GM12873 (cell line): ENCODE results near the gene BRF1.

ENCODE experiments used
- TF ChIP-seq, protein P1 (sequence below): IDR thresholded peaks from 2 replicates; pipeline ENCODE4 v1.5.1; 2012; ENCODE audit warnings: low read depth, mild to moderate bottlenecking, moderate library complexity, low read length, control low read depth; ENCODE audit not compliant: insufficient read depth; ENCODE audit errors: missing control alignments

Gene BRF1

DNA sequence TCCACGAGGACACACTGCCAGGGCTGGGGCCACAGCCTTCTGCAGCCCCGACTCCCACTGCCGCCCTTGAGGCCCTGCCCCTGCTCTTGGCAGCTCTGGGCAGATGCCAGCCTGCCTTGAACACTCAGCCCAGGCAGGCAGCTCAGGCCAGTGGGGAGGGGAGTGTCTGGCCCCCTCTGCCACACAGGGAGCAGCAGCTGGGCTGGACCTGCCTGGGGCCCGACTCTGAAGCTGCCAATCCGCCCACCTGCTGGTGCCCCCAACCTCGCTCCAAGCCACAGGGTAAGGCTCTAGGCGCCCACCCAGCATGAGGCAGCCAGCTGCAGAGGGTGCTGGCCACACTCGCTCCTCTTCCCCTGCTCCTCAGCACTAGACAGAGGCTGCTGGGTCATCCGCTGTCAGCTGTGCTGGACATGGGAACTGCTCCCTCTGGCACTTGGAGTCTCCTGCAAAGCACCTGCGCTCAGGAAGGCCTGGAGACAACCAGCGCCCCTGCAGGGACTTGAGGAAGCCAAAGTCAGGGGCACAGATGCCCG is 95.1 kb downstream of the BRF1 start:
- TF ChIP-seq, protein P1, sequence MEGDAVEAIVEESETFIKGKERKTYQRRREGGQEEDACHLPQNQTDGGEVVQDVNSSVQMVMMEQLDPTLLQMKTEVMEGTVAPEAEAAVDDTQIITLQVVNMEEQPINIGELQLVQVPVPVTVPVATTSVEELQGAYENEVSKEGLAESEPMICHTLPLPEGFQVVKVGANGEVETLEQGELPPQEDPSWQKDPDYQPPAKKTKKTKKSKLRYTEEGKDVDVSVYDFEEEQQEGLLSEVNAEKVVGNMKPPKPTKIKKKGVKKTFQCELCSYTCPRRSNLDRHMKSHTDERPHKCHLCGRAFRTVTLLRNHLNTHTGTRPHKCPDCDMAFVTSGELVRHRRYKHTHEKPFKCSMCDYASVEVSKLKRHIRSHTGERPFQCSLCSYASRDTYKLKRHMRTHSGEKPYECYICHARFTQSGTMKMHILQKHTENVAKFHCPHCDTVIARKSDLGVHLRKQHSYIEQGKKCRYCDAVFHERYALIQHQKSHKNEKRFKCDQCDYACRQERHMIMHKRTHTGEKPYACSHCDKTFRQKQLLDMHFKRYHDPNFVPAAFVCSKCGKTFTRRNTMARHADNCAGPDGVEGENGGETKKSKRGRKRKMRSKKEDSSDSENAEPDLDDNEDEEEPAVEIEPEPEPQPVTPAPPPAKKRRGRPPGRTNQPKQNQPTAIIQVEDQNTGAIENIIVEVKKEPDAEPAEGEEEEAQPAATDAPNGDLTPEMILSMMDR: no peak

DNA sequence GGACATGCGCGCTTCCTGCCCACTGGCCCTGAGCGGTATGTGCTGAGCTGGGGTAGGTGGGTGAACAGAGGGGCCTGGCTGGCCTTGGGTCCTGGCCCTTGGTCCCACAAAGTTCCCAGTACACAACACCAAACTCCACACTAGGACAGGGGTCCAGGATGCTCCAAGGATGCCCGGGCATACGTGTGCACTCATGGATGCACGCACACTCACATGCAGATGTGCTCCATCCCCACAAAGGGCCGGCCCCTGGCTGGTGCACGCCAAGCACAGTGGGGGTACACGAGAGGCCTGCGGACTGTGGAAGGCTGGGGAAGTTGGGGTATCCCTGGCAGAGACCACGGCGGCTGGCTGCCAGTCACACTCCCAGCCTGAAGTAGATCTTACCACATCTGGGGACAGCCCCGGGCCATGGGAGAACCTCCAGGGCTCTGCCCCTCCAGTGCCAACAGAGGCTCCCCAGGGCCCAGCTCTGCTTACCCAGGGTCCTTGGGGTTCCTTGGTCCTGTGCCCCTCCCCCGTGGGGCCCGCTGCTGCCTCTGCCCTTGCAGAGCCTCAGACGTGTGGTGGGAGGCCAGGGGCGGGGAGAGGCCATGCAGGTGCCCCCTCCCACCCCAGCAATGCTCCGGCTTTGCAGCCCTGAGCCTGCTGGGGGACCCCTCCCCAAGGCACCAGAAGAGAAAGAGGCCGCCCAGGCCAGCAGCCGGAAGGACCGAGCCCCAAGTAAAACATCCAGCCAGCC is 95.7 kb downstream of the BRF1 start:
- TF ChIP-seq, protein P1: no peak

DNA sequence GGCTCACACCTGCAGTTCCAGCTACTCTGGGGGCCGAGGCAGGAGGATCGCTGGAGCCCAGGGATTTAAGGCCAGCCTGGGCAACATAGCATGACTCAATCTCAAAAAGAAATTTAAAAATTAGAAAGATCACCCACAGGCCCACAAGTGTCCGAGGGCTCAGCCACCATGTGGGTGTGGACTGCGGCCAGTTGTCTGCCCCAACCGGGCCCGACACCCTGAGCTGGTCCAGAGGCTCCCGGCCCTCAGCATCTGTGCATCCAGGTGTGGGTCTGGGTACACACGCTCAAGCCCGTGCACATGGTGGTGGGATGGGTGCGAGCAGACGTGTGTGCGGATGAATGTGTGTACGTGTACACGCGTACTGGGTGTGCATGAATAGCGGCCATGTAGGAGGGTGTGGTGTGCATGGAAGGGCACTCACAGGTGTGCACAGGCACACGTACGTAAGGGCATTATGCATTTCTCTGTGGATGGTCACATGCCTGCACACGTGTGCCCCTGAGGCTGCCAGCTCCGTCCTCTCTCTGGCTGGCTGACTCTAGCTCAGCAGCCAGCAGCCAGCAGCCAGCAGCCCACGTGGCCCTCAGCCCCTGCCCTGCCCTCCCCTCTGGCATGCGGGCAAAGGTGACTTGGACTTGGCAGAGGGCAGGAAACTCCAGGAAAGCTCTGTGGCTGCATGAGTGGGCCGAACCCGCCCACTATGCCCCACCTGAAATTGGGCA is 96.4 kb downstream of the BRF1 start:
- TF ChIP-seq, protein P1: no peak

DNA sequence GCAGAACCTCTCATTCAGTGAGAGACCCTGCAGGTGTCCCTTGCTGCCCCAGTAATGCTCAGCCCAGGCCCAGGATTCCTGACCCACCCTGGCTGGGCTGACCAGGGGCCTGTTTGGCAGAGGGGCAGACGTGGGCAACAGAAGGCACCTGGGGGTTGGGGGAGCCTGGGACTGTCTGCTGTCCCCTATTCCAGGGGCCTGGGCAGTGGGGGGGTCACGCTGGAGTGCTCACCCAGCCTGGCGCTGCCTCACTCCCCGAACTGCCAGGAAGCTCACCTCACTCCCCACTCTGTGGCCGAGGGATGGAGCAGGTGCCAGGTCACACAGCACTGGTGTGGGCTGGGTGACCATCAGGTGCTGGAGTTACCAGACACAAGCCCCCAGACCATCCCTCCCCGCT is 97.1 kb downstream of the BRF1 start:
- TF ChIP-seq, protein P1: no peak

DNA sequence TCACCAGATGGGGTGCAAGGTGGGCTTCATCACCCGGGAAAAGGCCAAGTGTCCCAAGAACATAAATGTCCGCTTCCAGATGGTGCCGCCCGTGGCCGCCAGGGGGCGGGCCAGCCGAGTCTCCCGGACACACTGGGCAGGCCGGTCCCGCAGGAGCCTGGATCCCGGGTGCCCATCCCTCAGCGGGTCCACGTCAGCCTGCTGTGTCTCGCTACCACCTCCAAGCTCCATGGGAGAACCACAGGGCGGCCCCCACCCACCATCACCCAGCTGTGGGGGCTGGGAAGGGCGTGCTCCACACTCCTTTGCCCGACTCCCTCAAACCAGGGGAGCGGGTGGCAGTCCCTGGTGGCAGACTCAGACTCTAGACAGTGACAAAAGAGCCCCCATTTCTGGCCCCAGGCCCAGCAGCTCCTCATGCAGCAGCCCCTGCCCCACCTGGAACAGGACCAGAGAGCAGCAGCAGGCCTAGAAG is 97.7 kb downstream of the BRF1 start:
- TF ChIP-seq, protein P1: peak; percentile 85

DNA sequence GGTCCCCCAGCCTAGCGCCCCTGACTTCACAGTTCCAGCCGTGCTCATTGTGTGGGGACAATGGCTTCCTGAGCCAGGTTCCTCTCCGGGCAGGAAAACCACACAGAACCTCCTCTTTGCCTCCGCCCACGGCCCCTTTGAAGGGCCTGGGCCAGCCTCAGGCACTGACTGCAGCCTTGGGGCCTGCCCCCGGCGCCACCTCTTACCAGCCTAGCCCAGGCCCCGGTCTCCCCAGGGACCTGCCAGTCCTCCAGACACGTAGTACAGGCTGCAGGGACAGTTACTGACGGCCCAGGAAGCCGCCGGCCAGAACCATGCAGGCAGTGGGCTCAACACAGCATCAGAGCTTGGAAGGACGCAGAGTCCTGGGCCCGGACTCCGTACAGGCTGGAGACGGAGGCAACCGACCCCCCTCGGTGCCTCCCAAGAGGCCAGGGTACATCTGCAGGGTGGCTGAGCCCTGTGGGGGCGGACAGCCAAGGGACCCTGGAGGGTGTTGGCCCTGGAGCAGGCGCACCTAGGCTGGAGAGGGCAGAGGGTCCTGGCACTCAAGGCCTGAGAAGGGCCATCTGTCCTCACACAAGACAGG is 98.8 kb downstream of the BRF1 start:
- TF ChIP-seq, protein P1: no peak
